A673 (cell line): ENCODE data around the gene ZNRF2. TPM values are rescaled to one million over a fixed set of nuclear protein-coding genes. Genes with fewer than 3 reads are reported as not detected.

Source experiments
- BruUV-seq: library from RNA; stranded (reverse); fragments of 400-500 nt; replicated peaks from 2 replicates; lab custom pipeline; 2021; lab: Mats Ljungman, UMichigan
- CTCF ChIA-PET: fragments of 300-600 bp; sonication (Branson Sonifier 250); formaldehyde crosslinking; loops from one replicate; lab custom pipeline; 2022; ENCODE audit warnings: antibody characterized with exemption; lab: Charles Lee
- POLR2A ChIA-PET: fragments of 300-600 bp; sonication (Branson Sonifier 250); formaldehyde crosslinking; loops from one replicate; lab custom pipeline; 2022; ENCODE audit warnings: antibody characterized with exemption; ENCODE audit not compliant: low non-redundant PET; lab: Charles Lee
- DNase-seq: peaks from one replicate; pipeline ENCODE4 v3.0.0-alpha.2; 2015; ENCODE audit warnings: low spot score
- H3K27ac ChIP-seq: fragments of 200-600 bp; sonication (generic); 2 replicates; pipeline ENCODE4 v1.5.1; 2016; ENCODE audit warnings: mixed run types, low read depth, mild to moderate bottlenecking, mixed read lengths, antibody characterized with exemption, low read length; ENCODE audit not compliant: poor library complexity, severe bottlenecking
- H3K27me3 ChIP-seq: fragments of 200-600 bp; sonication (generic); replicated peaks from 2 replicates; pipeline ENCODE4 v1.6.1; 2017; ENCODE audit warnings: mixed run types, low read depth, mild to moderate bottlenecking, mixed read lengths, antibody characterized with exemption, low read length; ENCODE audit not compliant: insufficient read depth, poor library complexity
- H3K36me3 ChIP-seq: fragments of 200-600 bp; sonication (generic); 2 replicates; pipeline ENCODE4 v1.6.1; 2016; ENCODE audit warnings: mixed run types, mild to moderate bottlenecking, mixed read lengths, antibody characterized with exemption, low read length; ENCODE audit not compliant: insufficient read depth, poor library complexity, severe bottlenecking
- H3K4me1 ChIP-seq: fragments of 200-600 bp; sonication (generic); 2 replicates; pipeline ENCODE4 v1.6.1; 2017; ENCODE audit warnings: mixed run types, mild to moderate bottlenecking, mixed read lengths, antibody characterized with exemption, low read length; ENCODE audit not compliant: insufficient read depth, poor library complexity, severe bottlenecking
- H3K4me3 ChIP-seq: fragments of 200-600 bp; sonication (generic); 2 replicates; pipeline ENCODE4 v1.5.1; 2016; ENCODE audit warnings: low read depth, mixed run types, mild to moderate bottlenecking, mixed read lengths, low read length; ENCODE audit not compliant: poor library complexity, severe bottlenecking
- H3K9me3 ChIP-seq: fragments of 200-600 bp; sonication (generic); 2 replicates; pipeline ENCODE4 v1.6.1; 2016; ENCODE audit warnings: mixed run types, low read depth, mild to moderate bottlenecking, mixed read lengths, antibody characterized with exemption, low read length; ENCODE audit not compliant: poor library complexity, severe bottlenecking
- CTCF ChIP-seq: fragments of 300-800, 200-600 bp; sonication (generic); conservative IDR thresholded peaks from 2 replicates; pipeline ENCODE4 v1.5.1; 2017; ENCODE audit warnings: low read depth, mild to moderate bottlenecking, antibody characterized with exemption, low read length, moderate library complexity, mixed read lengths
- EZH2 ChIP-seq: fragments of 200-600 bp; sonication (generic); IDR thresholded peaks from 2 replicates; pipeline ENCODE4 v1.6.1; 2017; ENCODE audit warnings: borderline replicate concordance, low read depth, mild to moderate bottlenecking, mixed read lengths, antibody characterized with exemption, low read length; ENCODE audit not compliant: poor library complexity, severe bottlenecking
- intact Hi-C: fragments of 100-400 bp; cut with micrococcal nuclease; formaldehyde crosslinking; loops from one replicate; pipeline ENCODE4 v1.10.0; 2022; ENCODE audit not compliant: unreplicated experiment
- total RNA-seq: library from RNA; stranded (reverse); gene quantifications from 2 replicates; pipeline ENCODE4 v1.2.3, GENCODE V29; 2021

Gene ZNRF2
- total RNA-seq, 1 experiment from 2014 or later = 8.1 TPM

- no TSS peak for BruUV-seq
- no peaks in the 10 kb centered on the region for H3K36me3 ChIP-seq
- DNase-seq = no peak
- H3K9me3 ChIP-seq = no peaks in the 10 kb centered on the region
- peaks cover 20% of the 10 kb centered on the region for H3K4me1 ChIP-seq
- intact Hi-C loops = no loop called here
- H3K27me3 ChIP-seq = no peaks in the 10 kb centered on the region
- CTCF ChIA-PET = no interaction called here
- H3K27ac ChIP-seq = no peak overlapping the region
- TF ChIP-seq CTCF (no peak), EZH2 (no peak)
- POLR2A ChIA-PET = no interaction called here
- H3K4me3 ChIP-seq = no peak overlapping the region
These were observed 19.9 kb downstream of the ZNRF2 start for GRCh38 chr7:30304177-30304884.

- H3K4me1 ChIP-seq = peaks cover 22% of the 10 kb centered on the region
- TF ChIP-seq CTCF = no peak
- no peak for TF ChIP-seq EZH2
- DNase-seq = no peak
- H3K4me3 ChIP-seq = no peak overlapping the region
- CTCF ChIA-PET = no interaction called here
- POLR2A ChIA-PET = no interaction called here
- H3K27me3 ChIP-seq = no peaks in the 10 kb centered on the region
- H3K27ac ChIP-seq = no peak overlapping the region
- H3K36me3 ChIP-seq = no peaks in the 10 kb centered on the region
- BruUV-seq = no TSS peak
- H3K9me3 ChIP-seq = no peaks in the 10 kb centered on the region
- intact Hi-C loops = no loop called here
These were observed 22.6 kb downstream of the ZNRF2 start for GRCh38 chr7:30306976-30307375.

GRCh38 chr7:30308389-30308788, 24.0 kb downstream of the ZNRF2 start:
- peaks cover 28% of the 10 kb centered on the region for H3K4me1 ChIP-seq
- TF ChIP-seq CTCF = no peak
- TF ChIP-seq EZH2 = no peak
- intact Hi-C loops = no loop called here
- POLR2A ChIA-PET = no interaction called here
- no peaks in the 10 kb centered on the region for H3K36me3 ChIP-seq
- peak; percentile 26 for DNase-seq
- BruUV-seq = no TSS peak
- no peak overlapping the region for H3K27ac ChIP-seq
- no peaks in the 10 kb centered on the region for H3K9me3 ChIP-seq
- no peaks in the 10 kb centered on the region for H3K27me3 ChIP-seq
- H3K4me3 ChIP-seq = no peak overlapping the region
- CTCF ChIA-PET = no interaction called here
